Skeletal muscle satellite cell (primary cell): ENCODE results near the gene TELO2.

Experiments used
- H3K27me3 ChIP-seq: 2 replicates; pipeline ENCODE4 v1.7.0; 2013; ENCODE audit warnings: low read length; ENCODE audit not compliant: control insufficient read depth, insufficient read depth
- H3K36me3 ChIP-seq: 2 replicates; pipeline ENCODE4 v1.7.0; 2013; ENCODE audit warnings: mild to moderate bottlenecking, control low read depth, low read length; ENCODE audit not compliant: insufficient read depth
- H3K4me1 ChIP-seq: 2 replicates; pipeline ENCODE4 v1.7.0; 2013; ENCODE audit warnings: low read length; ENCODE audit not compliant: control insufficient read depth, insufficient read depth
- H3K4me2 ChIP-seq: 2 replicates; pipeline ENCODE4 v1.7.0; 2013; ENCODE audit warnings: mild to moderate bottlenecking, low read length
- H3K4me3 ChIP-seq: 2 replicates; pipeline ENCODE4 v1.7.0; 2013; ENCODE audit warnings: low read length
- H3K9ac ChIP-seq: 2 replicates; pipeline ENCODE4 v1.7.0; 2013; ENCODE audit warnings: mild to moderate bottlenecking, low read depth, low read length, moderate library complexity
- H3K9me3 ChIP-seq: replicated peaks from 2 replicates; pipeline ENCODE4 v1.7.0; 2013; ENCODE audit warnings: mild to moderate bottlenecking, control low read depth, low read length

The TELO2 gene

DNA sequence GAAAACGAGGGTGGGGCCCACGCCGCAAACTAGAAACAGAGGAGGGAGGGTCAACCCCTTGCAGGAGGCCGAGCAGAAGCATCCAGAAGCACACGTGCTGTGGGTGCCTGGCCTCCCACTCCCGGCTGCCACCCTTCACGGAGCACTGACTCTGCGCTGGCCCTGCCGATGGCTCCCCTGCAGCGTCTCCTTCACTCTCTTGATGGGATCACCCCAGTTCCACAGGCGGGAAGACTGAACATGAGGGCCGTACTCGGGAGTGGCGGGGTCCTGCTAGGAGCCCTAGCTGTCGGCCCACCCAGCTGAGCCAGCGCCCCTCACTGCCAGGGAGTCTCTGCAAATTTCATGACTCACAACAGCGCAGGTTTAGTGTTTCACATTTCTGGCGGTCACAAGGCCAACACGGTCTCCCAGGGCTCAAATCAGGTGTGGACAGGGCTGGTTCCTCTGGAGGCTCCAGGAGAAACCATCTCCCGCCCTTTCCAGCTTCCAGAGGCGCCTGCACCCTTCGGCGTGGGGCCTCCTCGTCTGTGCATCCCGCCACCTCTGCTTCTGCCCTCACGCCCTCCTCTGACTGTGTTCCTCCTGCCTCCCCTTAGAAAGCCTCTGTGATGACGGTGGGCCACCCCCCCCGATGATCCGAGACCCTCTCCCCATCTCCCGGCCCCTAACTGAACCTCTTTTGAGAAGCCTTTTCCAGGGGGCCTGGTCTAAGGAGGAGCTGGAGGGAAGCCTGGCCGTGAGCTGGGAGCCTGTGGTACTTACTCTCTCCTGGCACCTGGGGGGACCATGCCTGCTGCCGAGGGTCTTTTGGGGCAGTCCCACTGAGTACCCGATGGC is 6.4 kb upstream of the TELO2 start:
- no peak overlapping the region for H3K4me3 ChIP-seq
- peaks cover 10% of the 10 kb centered on the region for H3K27me3 ChIP-seq
- no peaks in the 10 kb centered on the region for H3K36me3 ChIP-seq
- peaks cover 4% of the 10 kb centered on the region for H3K4me1 ChIP-seq
- no peak overlapping the region for H3K4me2 ChIP-seq
- H3K9me3 ChIP-seq = no peaks in the 10 kb centered on the region
- H3K9ac ChIP-seq = no peak overlapping the region

DNA sequence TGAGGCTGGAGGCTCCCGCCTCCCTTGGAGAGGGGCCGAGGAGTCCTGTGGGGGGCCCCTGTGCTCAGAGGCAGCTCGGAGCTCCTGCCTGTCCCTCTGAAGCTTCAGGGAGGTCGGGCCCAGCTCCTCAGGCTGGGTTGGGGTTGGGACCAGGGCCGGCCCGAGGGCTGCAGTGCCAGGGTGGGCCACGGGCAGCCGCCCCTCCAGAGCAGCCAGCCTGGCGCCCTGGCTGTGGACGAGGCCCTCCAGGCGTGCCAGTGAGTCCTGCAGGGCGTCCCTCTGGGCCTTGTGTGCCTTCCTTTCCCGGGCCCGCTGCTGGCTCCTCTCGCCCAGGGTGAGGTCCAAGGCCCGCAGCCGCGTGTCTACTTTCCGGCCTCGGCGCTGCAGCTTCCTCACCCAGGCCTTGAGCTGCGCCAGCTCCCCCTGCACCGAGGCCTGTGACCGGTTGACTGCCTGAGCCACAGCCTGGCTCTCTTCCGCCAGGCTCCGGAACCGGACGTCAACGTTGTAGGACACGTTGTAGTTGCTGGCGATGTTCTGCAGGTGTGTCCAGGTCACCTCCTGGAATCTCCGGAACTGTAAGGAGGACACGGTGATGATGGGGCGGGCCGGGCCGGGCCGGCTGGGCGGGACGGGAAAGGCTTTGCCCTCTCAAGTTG is 5.6 kb upstream of the TELO2 start:
- H3K4me3 ChIP-seq = no peak overlapping the region
- peaks cover 10% of the 10 kb centered on the region for H3K27me3 ChIP-seq
- H3K4me2 ChIP-seq = no peak overlapping the region
- no peaks in the 10 kb centered on the region for H3K36me3 ChIP-seq
- no peaks in the 10 kb centered on the region for H3K9me3 ChIP-seq
- H3K4me1 ChIP-seq = no peaks in the 10 kb centered on the region
- no peak overlapping the region for H3K9ac ChIP-seq

DNA sequence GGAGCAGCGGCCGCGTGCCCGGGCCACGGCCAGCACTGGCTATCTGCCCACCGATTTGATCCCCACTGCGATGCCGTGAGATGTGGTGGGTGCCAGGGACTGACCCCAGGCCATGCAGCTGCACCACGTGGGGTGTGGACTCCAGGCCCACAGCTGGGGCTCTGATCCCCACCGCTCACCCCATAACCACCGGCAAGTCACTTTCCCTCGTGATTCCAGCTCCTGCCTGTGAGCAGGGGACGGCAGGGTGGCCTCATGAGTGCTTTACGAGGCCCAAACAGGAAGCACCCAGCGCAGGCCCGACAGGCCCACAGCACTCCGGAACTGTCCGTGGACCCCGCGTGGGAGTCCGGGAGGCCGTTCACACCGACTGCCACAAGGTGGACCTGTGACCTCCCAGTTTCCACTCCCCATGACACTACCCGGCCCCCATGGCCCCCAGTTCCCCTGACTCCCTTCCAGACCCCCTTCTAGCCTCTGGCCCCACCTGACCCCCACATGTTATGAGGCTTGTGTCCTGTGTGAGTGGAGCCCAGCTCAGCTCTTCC is 5.0 kb upstream of the TELO2 start:
- peaks cover 10% of the 10 kb centered on the region for H3K27me3 ChIP-seq
- no peak overlapping the region for H3K4me2 ChIP-seq
- no peaks in the 10 kb centered on the region for H3K36me3 ChIP-seq
- H3K9me3 ChIP-seq = no peaks in the 10 kb centered on the region
- H3K9ac ChIP-seq = no peak overlapping the region
- no peak overlapping the region for H3K4me3 ChIP-seq
- peaks cover 5% of the 10 kb centered on the region for H3K4me1 ChIP-seq

DNA sequence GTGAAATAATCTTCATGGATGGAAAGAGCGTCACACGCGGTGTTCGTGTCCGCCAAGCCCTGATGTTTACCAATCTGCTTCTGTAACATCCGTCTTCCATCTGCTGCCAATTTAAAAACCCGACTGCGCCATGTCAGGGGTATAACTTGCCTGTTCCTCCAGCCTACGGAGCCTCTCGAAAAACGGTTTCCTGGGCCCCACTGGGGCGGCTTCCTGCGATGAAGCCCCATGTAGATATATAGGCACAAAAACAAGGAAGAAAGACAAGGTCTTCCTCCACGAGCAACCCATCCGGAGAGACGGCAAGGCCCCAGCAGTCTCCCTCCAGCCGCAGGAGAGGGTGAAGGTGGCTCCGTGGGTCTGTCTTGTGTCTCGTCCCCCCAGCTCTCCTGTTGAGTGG is 4.5 kb upstream of the TELO2 start, which contains the start of gene PTX4:
TSS of gene PTX4 (minus strand) at position 326 of the 400 bp plus-strand sequence. CDS start at position 291, 35 bp downstream.
- no peak within 1 kb of the TSS for H3K9ac ChIP-seq
- H3K4me1 ChIP-seq = peaks cover 5% of the 10 kb centered on the region
- no peak within 1 kb of the TSS for H3K4me3 ChIP-seq
- peaks cover 9% of the 10 kb centered on the region for H3K27me3 ChIP-seq
- H3K9me3 ChIP-seq = no peaks in the 10 kb centered on the region
- no peaks in the 10 kb centered on the region for H3K36me3 ChIP-seq
- no peak within 1 kb of the TSS for H3K4me2 ChIP-seq

DNA sequence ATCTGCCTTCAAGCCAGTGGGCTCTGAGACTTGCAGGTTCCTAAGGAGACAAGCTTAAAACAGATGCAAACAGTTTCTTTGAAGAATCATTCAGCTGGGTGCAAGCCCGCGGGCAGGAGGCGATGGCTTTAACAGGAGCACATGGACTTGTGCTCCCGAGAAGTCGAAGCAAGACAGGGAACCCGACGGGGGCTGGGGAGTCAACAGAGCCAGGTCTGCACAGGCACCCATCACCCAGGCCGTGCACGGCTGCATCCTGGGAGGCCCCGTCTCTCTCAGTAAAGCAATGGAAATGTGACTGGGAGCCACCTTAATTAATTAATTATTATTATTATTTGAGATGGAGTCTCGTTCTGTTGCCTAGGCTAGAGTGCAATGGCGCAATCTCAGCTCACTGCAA is 4.1 kb upstream of the TELO2 start:
- H3K4me2 ChIP-seq = no peak overlapping the region
- peaks cover 7% of the 10 kb centered on the region for H3K4me1 ChIP-seq
- H3K27me3 ChIP-seq = peaks cover 5% of the 10 kb centered on the region
- no peak overlapping the region for H3K9ac ChIP-seq
- H3K4me3 ChIP-seq = no peak overlapping the region
- H3K36me3 ChIP-seq = no peaks in the 10 kb centered on the region
- H3K9me3 ChIP-seq = no peaks in the 10 kb centered on the region

DNA sequence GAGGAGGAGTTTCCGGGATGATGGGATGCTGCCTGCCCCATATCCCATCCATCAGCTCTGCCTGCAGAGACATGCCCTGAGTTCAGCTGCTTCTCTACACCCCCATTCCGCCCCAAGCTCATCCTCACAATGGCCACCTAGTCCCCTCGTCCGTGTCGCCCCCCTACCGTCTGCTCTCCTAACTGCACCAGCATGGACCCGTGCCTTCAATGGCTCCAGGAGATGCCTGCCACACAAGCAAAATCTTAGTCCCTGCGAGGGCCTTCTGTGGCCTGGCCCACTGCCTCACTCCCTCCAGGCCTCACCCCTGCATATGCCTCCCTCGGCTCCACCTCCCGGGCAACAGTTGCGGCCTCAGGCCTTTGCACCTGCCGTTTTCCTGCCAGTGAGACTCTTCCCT is 1.8 kb upstream of the TELO2 start:
- Histone ChIP-seq H3K9me3 (no peaks in the 10 kb centered on the region), H3K4me1 (peaks cover 20% of the 10 kb centered on the region), H3K36me3 (peaks cover 15% of the 10 kb centered on the region), H3K4me2 (no peak overlapping the region), H3K27me3 (no peaks in the 10 kb centered on the region), H3K4me3 (no peak overlapping the region), H3K9ac (no peak overlapping the region)

DNA sequence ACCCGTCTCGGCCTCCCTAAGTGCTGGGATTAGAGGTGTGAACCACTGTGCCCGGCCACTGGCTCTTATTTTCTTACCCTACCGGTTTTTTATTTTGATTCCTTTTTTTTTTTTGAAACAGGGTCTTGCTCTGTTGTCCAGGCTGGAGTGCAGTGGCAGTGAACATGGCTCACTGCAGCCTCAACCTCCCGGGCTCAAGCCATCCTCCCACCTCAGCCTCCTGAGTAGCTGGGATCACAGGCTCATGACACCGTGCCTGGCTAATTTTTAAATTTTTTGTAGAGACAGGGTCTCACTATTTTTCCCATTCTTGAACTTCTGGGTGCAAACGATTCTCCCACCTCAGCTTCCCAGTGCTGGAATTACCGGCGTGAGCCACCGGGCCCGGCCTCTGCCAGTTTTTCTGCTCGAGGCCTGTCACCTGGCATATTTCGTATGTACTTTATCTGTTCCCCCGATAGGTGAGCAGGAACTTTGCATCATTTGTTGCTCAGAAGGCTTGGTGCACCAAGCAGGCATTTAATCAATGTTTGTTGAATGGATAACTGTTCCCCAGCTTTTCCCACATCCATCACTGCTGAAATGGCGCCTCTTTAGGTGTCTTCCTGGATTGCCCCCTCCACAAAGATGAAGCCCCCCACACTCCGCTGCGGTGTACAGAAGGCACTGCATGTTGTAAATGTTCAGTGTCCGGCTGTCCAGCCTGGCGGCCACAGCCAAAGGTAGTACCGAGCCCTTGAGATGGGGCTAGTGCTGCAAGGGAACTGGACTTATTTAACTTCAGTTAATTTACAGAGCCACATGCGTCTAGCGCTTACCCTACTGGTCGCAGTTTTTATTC is 858 bp upstream of the TELO2 start:
- Histone ChIP-seq H3K9ac (peak overlapping the region; percentile 92), H3K4me3 (peak overlapping the region; percentile 83), H3K27me3 (no peaks in the 10 kb centered on the region)

DNA sequence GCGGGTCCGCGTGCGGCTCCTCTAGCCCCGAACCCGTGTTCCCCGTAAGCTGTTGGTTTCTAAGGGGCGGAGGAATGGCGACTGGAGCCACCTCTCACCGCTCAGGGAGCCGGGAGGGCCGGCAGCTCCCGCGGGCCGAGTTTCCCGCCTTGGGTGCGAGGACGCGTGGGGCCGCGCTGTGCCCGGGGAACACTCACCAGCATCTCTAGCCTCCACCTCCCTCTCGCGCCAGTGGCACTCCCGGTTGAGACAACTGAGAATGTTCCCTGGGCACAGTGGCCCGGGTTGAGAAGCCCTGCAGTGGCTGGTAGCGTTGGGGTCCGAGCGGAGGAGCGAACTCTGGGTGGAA is 560 bp downstream of the TELO2 start:
- Histone ChIP-seq H3K27me3 (no peaks in the 10 kb centered on the region), H3K9ac (peak overlapping the region; percentile 92), H3K36me3 (peaks cover 28% of the 10 kb centered on the region), H3K9me3 (no peaks in the 10 kb centered on the region), H3K4me1 (peaks cover 20% of the 10 kb centered on the region), H3K4me2 (peak overlapping the region; percentile 96), H3K4me3 (peak overlapping the region; percentile 83)

More for the DNA sequence above, 858 bp upstream of the TELO2 start:
- Histone ChIP-seq H3K4me2 (peak overlapping the region; percentile 96), H3K36me3 (peaks cover 23% of the 10 kb centered on the region), H3K9me3 (no peaks in the 10 kb centered on the region), H3K4me1 (peaks cover 20% of the 10 kb centered on the region)

DNA sequence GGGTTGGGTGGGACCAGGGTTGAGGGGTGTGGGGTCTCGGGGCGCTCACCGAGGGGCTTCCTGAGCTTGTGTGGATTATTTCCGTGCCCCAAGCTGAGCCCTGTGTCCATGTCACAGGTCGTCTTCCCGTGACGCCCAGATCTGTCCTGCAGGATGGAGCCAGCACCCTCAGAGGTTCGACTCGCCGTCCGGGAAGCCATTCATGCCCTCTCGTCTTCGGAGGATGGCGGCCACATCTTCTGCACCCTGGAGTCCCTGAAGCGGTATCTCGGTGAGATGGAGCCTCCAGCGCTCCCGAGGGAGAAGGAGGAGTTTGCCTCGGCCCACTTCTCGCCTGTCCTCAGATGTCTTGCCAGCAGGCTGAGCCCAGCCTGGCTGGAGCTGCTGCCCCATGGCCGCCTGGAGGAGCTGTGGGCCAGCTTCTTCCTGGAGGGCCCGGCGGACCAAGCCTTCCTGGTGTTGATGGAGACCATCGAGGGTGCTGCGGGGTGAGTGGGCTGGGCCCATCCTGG is 1.0 kb downstream of the TELO2 start:
- H3K36me3 ChIP-seq = peaks cover 28% of the 10 kb centered on the region
- H3K4me1 ChIP-seq = peaks cover 20% of the 10 kb centered on the region
- peak overlapping the region; percentile 92 for H3K9ac ChIP-seq
- H3K4me2 ChIP-seq = peak overlapping the region; percentile 96
- no peaks in the 10 kb centered on the region for H3K9me3 ChIP-seq
- H3K27me3 ChIP-seq = no peaks in the 10 kb centered on the region
- peak overlapping the region; percentile 83 for H3K4me3 ChIP-seq

DNA sequence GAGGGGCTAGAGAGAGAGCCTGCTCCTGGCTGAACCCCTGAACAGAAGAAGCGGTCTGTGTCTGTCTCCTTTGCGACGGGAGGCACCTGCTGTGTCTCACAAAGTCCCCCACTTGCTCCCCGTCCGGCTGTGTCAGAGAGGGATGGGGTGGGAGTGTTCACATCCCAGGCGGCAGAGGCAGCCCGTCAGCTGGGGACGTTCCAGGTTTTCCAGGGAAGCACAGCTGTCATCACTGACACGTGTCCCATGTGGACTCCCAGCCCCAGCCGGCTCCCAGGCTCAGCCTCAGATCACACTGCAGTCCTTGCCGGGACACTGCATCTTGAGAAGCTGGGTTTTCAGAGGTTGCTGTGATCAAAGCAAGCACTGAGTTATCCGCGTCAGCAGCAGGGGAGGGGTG is 1.6 kb downstream of the TELO2 start:
- H3K4me2 ChIP-seq = peak overlapping the region; percentile 96
- H3K27me3 ChIP-seq = no peaks in the 10 kb centered on the region
- H3K4me1 ChIP-seq = peaks cover 20% of the 10 kb centered on the region
- H3K4me3 ChIP-seq = peak overlapping the region; percentile 83
- peaks cover 28% of the 10 kb centered on the region for H3K36me3 ChIP-seq
- H3K9me3 ChIP-seq = no peaks in the 10 kb centered on the region
- peak overlapping the region; percentile 92 for H3K9ac ChIP-seq
